ENCODE results near the gene EHMT2. TPM values are rescaled to one million over a fixed set of nuclear protein-coding genes. Genes with fewer than 3 reads are reported as not detected.

The EHMT2 gene
- total and polyA plus RNA-seq, 2 donors (not counting 3 experiments of a cell fraction or from before 2014, with no cell fraction given): 53.3 to 54.3 TPM

DNA sequence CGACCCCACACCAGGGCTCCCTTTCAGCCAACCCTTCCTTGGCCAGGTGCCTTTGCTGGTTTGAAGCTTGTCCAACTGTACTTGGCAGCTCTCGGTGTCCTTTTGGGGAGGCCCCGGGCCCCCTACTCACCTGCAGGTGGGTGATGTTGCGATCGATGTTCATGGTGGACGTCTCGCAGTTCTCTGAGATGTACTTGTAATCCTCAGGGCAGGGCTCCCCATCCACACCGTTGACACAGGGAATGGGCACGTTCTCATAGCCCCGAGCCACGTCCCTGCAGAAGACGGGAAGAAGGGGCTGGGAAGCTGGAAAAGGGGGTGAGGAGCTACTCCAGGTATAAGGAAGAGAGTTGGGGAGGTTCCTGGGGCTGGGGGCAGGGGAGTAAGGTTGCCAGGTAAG is 13.8 kb downstream of the EHMT2 start:
- FAIRE-seq: no peak
- intact Hi-C loops (cut with micrococcal nuclease): no loop called here
- H3K4me3 ChIP-seq (replicated peaks in 1 of 3; ENCODE audit: insufficient read depth in 1 of 3, low read depth in 1 of 3, low read length in 3 of 3): no peak overlapping the region
- BruUV-seq (replicated peaks): no TSS peak
- H3K9ac ChIP-seq (replicated peaks; ENCODE audit: extremely low read depth, insufficient read depth, low read length): no peak overlapping the region
- dilution Hi-C loops (cut with MboI; ENCODE audit: extremely low pct_ligation_motif_present, low sequenced_read_pairs): no loop called here
- no peak overlapping the region for H3K27ac ChIP-seq (ENCODE audit: insufficient read depth, low read depth, low read length)
- H3K4me1 ChIP-seq (ENCODE audit: control insufficient read depth, extremely low read depth, insufficient read depth, low read length): no peaks in the 10 kb centered on the region
- no peaks in the 10 kb centered on the region for H4K20me1 ChIP-seq (replicated peaks; ENCODE audit: control insufficient read depth, extremely low read depth, insufficient read depth, low read length)
- ChIA-PET CTCF (interaction anchor here (1.6 kb wide), 1 partner anchor 69 kb away, joined by 3 read pairs; no protein-coding TSS in a partner anchor), POLR2A (interaction anchor here (1.0 kb wide), 1 partner anchor 14 kb away, joined by 3 read pairs; the partner anchor contains the start of gene EHMT2)
- H3K36me3 ChIP-seq (ENCODE audit: control insufficient read depth in 2 of 2, extremely low read depth in 1 of 2, insufficient read depth in 2 of 2, low read length in 2 of 2): peaks cover 8 to 62% of the 10 kb centered on the region in 2 experiments
- no peak overlapping the region for H3K4me2 ChIP-seq (ENCODE audit: insufficient read depth, low read length)
- TF ChIP-seq, protein P1, sequence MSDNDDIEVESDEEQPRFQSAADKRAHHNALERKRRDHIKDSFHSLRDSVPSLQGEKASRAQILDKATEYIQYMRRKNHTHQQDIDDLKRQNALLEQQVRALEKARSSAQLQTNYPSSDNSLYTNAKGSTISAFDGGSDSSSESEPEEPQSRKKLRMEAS (IDR thresholded peaks at IDR 0.05; ENCODE audit: insufficient read depth, insufficient read length): no peak
- TF ChIP-seq, protein P2, sequence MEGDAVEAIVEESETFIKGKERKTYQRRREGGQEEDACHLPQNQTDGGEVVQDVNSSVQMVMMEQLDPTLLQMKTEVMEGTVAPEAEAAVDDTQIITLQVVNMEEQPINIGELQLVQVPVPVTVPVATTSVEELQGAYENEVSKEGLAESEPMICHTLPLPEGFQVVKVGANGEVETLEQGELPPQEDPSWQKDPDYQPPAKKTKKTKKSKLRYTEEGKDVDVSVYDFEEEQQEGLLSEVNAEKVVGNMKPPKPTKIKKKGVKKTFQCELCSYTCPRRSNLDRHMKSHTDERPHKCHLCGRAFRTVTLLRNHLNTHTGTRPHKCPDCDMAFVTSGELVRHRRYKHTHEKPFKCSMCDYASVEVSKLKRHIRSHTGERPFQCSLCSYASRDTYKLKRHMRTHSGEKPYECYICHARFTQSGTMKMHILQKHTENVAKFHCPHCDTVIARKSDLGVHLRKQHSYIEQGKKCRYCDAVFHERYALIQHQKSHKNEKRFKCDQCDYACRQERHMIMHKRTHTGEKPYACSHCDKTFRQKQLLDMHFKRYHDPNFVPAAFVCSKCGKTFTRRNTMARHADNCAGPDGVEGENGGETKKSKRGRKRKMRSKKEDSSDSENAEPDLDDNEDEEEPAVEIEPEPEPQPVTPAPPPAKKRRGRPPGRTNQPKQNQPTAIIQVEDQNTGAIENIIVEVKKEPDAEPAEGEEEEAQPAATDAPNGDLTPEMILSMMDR (IDR thresholded peaks at IDR 0.05; ENCODE audit: extremely low read depth in 1 of 2, insufficient read depth in 1 of 2, low read depth in 1 of 2, low read length in 2 of 2): no peak
- TF ChIP-seq GATA2 (IDR thresholded peaks at IDR 0.05; ENCODE audit: insufficient read depth, insufficient read length, low read depth, low read length) (no peak), POLR2A (IDR thresholded peaks at IDR 0.05; ENCODE audit: low read depth, low read length) (no peak), POLR2AphosphoS5 (IDR thresholded peaks at IDR 0.05; ENCODE audit: insufficient read depth, low read depth, low read length) (no peak), FOS (IDR thresholded peaks at IDR 0.05; ENCODE audit: borderline replicate concordance, insufficient read depth, low read length) (no peak), MYC (IDR thresholded peaks at IDR 0.05; ENCODE audit: low read depth, low read length) (no peak), JUN (IDR thresholded peaks at IDR 0.05; ENCODE audit: borderline replicate concordance, insufficient read depth, insufficient read length, low read depth) (no peak), EZH2 (IDR thresholded peaks at IDR 0.05; ENCODE audit: borderline replicate concordance, low read depth, low read length, severe bottlenecking) (no peak)
- DNase-seq (ENCODE audit: low read depth, low spot score): no peak
- H3K79me2 ChIP-seq (ENCODE audit: control insufficient read depth, insufficient read depth, low read length): no peaks in the 10 kb centered on the region
- H3K9me1 ChIP-seq (replicated peaks; ENCODE audit: control insufficient read depth, extremely low read depth, insufficient read depth, low read length): no peaks in the 10 kb centered on the region
- no peaks in the 10 kb centered on the region for H3K27me3 ChIP-seq (ENCODE audit: control insufficient read depth in 2 of 2, insufficient read depth in 2 of 2, low read length in 2 of 2)
- H3K9me3 ChIP-seq (replicated peaks; ENCODE audit: control insufficient read depth, insufficient read depth, low read length): no peaks in the 10 kb centered on the region
- no peak overlapping the region for H2AFZ ChIP-seq (ENCODE audit: low read depth, low read length)
